Stimulated activated CD4-positive, alpha-beta T cell treated with anti-CD3 and anti-CD28 coated beads, TNF-alpha, amount 100 ng/mL, for 4 hours (primary cell): ENCODE results near the gene PCCB.
"Not testable (repeated sequence)": the region's sequence is repeated elsewhere in the genome, so short reads cannot be mapped to it uniquely, and the experiment has no call there.

ENCODE experiments used
- DNase-seq, 3 experiments: peaks; one replicate each; pipeline ENCODE4 v3.0.0-alpha.2; 2020; ENCODE audit warnings: low read depth in 3 of 3

Gene PCCB

GRCh38 chr3:136326316-136326715 lies 76.2 kb downstream of the PCCB start:
- DNase-seq, result no peak

GRCh38 chr3:136327671-136328070 lies 77.5 kb downstream of the PCCB start:
- DNase-seq, result no peak

GRCh38 chr3:136329593-136329992 lies 79.5 kb downstream of the PCCB start:
- DNase-seq, result no peak

- DNase-seq, result no peak
Measured at GRCh38 chr3:136330900-136331299, 80.8 kb downstream of the PCCB start.

- no peak for DNase-seq
Measured at GRCh38 chr3:136332302-136332701, 82.2 kb downstream of the PCCB start.

- no peak for DNase-seq
Measured at GRCh38 chr3:136332776-136333175, 82.6 kb downstream of the PCCB start.

- no peak for DNase-seq
Measured at GRCh38 chr3:136334209-136334608, 84.1 kb downstream of the PCCB start.

GRCh38 chr3:136334726-136335125 lies 84.6 kb downstream of the PCCB start:
- not testable (repeated sequence) for DNase-seq

- DNase-seq, result no peak
Measured at GRCh38 chr3:136336329-136337100, 86.4 kb downstream of the PCCB start.

GRCh38 chr3:136343446-136343845 lies 93.3 kb downstream of the PCCB start:
- DNase-seq, result no peak

- no peak for DNase-seq
Measured at GRCh38 chr3:136343873-136344555, 93.9 kb downstream of the PCCB start.

GRCh38 chr3:136346486-136346885 lies 96.3 kb downstream of the PCCB start:
- no peak for DNase-seq

- DNase-seq, result no peak
Measured at GRCh38 chr3:136350132-136350531, 100.0 kb downstream of the PCCB start.

GRCh38 chr3:136350557-136350956 lies 100.4 kb downstream of the PCCB start:
- DNase-seq, result no peak

- DNase-seq, result no peak
Measured at GRCh38 chr3:136351351-136351750, 101.2 kb downstream of the PCCB start.

GRCh38 chr3:136351905-136352304 lies 101.8 kb downstream of the PCCB start:
- DNase-seq, result no peak

GRCh38 chr3:136353461-136353860 lies 103.3 kb downstream of the PCCB start:
- no peak for DNase-seq

GRCh38 chr3:136366289-136366688 lies 116.1 kb downstream of the PCCB start:
- DNase-seq, result no peak

- DNase-seq, result not testable (repeated sequence)
Measured at GRCh38 chr3:136375800-136376199, 125.7 kb downstream of the PCCB start.

- DNase-seq, result no peak
Measured at GRCh38 chr3:136377508-136377907, 127.4 kb downstream of the PCCB start.

GRCh38 chr3:136378011-136378410 lies 127.9 kb downstream of the PCCB start:
- DNase-seq, result no peak
